ENCODE data around the gene RIMBP2. TPM values are rescaled to one million over a fixed set of nuclear protein-coding genes. Genes with fewer than 3 reads are reported as not detected.
"Not testable (repeated sequence)": the region's sequence is repeated elsewhere in the genome, so short reads cannot be mapped to it uniquely, and the experiment has no call there.

RIMBP2 gene
- total RNA-seq, 1 donor from 2014 or later = 0.99 TPM

GRCh38 chr12:130742112-130742511 lies 26.0 kb upstream of the RIMBP2 start:
- H3K36me3 ChIP-seq = no peaks in the 10 kb centered on the region
- Mint-ChIP-seq H3K9me3 (peaks cover 4% of the 10 kb centered on the region), H3K4me1 (peaks cover 2% of the 10 kb centered on the region), H3K4me3 (no peak overlapping the region), H3K27ac (no peak overlapping the region), H3K36me3 (no peaks in the 10 kb centered on the region), H3K27me3 (ENCODE audit: insufficient read depth, low read depth) (peaks cover 7% of the 10 kb centered on the region)
- H4K20me1 ChIP-seq (ENCODE audit: low read depth) = no peaks in the 10 kb centered on the region
- no peak overlapping the region for H3K4me2 ChIP-seq
- no peak overlapping the region for H3K9ac ChIP-seq
- no peak overlapping the region for H2AFZ ChIP-seq (replicated peaks)
- H3K9me3 ChIP-seq (ENCODE audit: low read depth) = no peaks in the 10 kb centered on the region
- H3K79me2 ChIP-seq (ENCODE audit: low read depth) = no peaks in the 10 kb centered on the region
- H3F3A ChIP-seq (ENCODE audit: low read depth) = no peaks in the 10 kb centered on the region
- H3K4me1 ChIP-seq = no peaks in the 10 kb centered on the region
- peaks cover 7% of the 10 kb centered on the region for H3K27me3 ChIP-seq
- no peak for TF ChIP-seq CTCF (IDR thresholded peaks at IDR 0.05)
- TF ChIP-seq EZH2phosphoT487 (IDR thresholded peaks at IDR 0.05) = no peak
- no peak overlapping the region for H3K27ac ChIP-seq
- DNase-seq (ENCODE audit: low spot score) = no peak
- H3K4me3 ChIP-seq = no peak overlapping the region

GRCh38 chr12:130739571-130739970 lies 23.5 kb upstream of the RIMBP2 start:
- H3K4me2 ChIP-seq = no peak overlapping the region
- H3F3A ChIP-seq (ENCODE audit: low read depth) = no peaks in the 10 kb centered on the region
- Mint-ChIP-seq H3K9me3 (peaks cover 7% of the 10 kb centered on the region), H3K27ac (no peak overlapping the region), H3K36me3 (no peaks in the 10 kb centered on the region), H3K27me3 (ENCODE audit: insufficient read depth, low read depth) (peaks cover 5% of the 10 kb centered on the region), H3K4me3 (no peak overlapping the region), H3K4me1 (no peaks in the 10 kb centered on the region)
- H2AFZ ChIP-seq (replicated peaks) = no peak overlapping the region
- DNase-seq (ENCODE audit: low spot score) = no peak
- H3K4me3 ChIP-seq = no peak overlapping the region
- no peaks in the 10 kb centered on the region for H3K4me1 ChIP-seq
- no peaks in the 10 kb centered on the region for H3K27me3 ChIP-seq
- TF ChIP-seq CTCF (IDR thresholded peaks at IDR 0.05) = no peak
- no peak for TF ChIP-seq EZH2phosphoT487 (IDR thresholded peaks at IDR 0.05)
- TF ChIP-seq EZH2 (IDR thresholded peaks at IDR 0.05) = no peak
- no peak overlapping the region for H3K9ac ChIP-seq
- H3K27ac ChIP-seq = no peak overlapping the region
- H3K9me3 ChIP-seq (ENCODE audit: low read depth) = no peaks in the 10 kb centered on the region
- no peaks in the 10 kb centered on the region for H3K36me3 ChIP-seq
- H3K79me2 ChIP-seq (ENCODE audit: low read depth) = no peaks in the 10 kb centered on the region
- H4K20me1 ChIP-seq (ENCODE audit: low read depth) = no peaks in the 10 kb centered on the region

DNA sequence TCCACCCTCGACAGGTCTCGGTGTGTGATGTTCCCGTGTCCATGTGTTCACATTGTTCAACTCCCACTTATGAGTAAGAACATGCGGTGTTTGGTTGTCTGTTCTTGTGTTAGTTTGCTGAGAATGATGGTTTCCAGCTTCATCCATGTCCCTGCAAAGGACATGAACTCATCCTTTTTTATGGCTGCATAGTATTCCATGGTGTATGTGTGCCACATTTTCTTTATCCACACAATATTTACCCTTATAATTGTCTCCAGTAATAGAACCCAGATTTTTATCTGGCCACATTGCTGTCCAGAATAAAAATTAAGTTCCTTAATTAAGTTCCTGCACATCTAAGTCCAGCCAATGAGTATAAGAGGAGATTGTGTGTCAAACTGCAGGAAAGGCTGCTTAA lies 22.3 kb upstream of the RIMBP2 start:
- not testable (repeated sequence) for H3K79me2 ChIP-seq (ENCODE audit: low read depth); H3K27me3 ChIP-seq; H3F3A ChIP-seq (ENCODE audit: low read depth); H3K9me3 ChIP-seq (ENCODE audit: low read depth); H3K36me3 Mint-ChIP-seq; H3K4me2 ChIP-seq; H3K4me3 ChIP-seq; DNase-seq (ENCODE audit: low spot score); H3K9me3 Mint-ChIP-seq; H3K27me3 Mint-ChIP-seq (ENCODE audit: insufficient read depth, low read depth); H3K27ac ChIP-seq; H3K27ac Mint-ChIP-seq; H2AFZ ChIP-seq (replicated peaks); H3K36me3 ChIP-seq; H3K9ac ChIP-seq; H4K20me1 ChIP-seq (ENCODE audit: low read depth); H3K4me1 ChIP-seq; H3K4me1 Mint-ChIP-seq
- peak overlapping the region; percentile 6 for H3K4me3 Mint-ChIP-seq

DNA sequence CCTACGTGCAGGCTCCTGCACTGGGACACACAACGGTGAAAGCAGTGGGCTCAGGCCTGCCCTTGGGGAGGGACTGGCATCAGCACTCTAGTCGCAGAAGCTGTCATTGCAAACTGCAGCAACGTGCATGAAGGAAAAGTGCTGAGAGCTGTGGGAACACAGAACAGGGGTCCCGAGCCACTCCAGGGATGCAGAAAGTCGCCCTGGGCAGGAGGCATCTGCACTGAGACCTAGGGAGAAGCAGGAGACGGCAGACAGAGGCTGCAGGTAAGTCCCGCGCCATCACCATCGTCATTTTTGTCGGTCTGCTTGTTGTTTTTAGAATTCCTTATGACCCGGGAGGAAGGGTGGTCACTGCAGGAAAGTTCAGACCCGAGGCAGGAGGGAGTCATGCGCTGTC lies 21.6 kb upstream of the RIMBP2 start:
- Histone ChIP-seq H3F3A (ENCODE audit: low read depth) (no peaks in the 10 kb centered on the region), H3K79me2 (ENCODE audit: low read depth) (no peaks in the 10 kb centered on the region), H3K27ac (no peak overlapping the region), H4K20me1 (ENCODE audit: low read depth) (no peaks in the 10 kb centered on the region), H3K4me3 (no peak overlapping the region), H3K9me3 (ENCODE audit: low read depth) (no peaks in the 10 kb centered on the region), H3K4me2 (no peak overlapping the region), H3K36me3 (no peaks in the 10 kb centered on the region), H3K9ac (no peak overlapping the region), H3K4me1 (no peaks in the 10 kb centered on the region), H2AFZ (replicated peaks) (peak overlapping the region; percentile 57), H3K27me3 (no peaks in the 10 kb centered on the region)
- TF ChIP-seq CTCF (IDR thresholded peaks at IDR 0.05) (no peak), EZH2 (IDR thresholded peaks at IDR 0.05) (no peak), EZH2phosphoT487 (IDR thresholded peaks at IDR 0.05) (no peak)
- Mint-ChIP-seq H3K27me3 (ENCODE audit: insufficient read depth, low read depth) (peaks cover 5% of the 10 kb centered on the region), H3K4me1 (no peaks in the 10 kb centered on the region), H3K9me3 (peaks cover 7% of the 10 kb centered on the region), H3K27ac (no peak overlapping the region), H3K4me3 (no peak overlapping the region), H3K36me3 (no peaks in the 10 kb centered on the region)
- no peak for DNase-seq (ENCODE audit: low spot score)
